IMR-90 (cell line): ENCODE results near the gene SF3A2.

Source experiments
- BHLHE40 ChIP-seq: fragments of 150-350 bp; IDR thresholded peaks from 2 replicates; pipeline ENCODE4 v1.6.1; 2016; ENCODE audit warnings: mild to moderate bottlenecking, low read depth, low read length
- CHD1 ChIP-seq: IDR thresholded peaks from 2 replicates; pipeline ENCODE4 v1.6.1; 2012; ENCODE audit warnings: low read depth, low read length, improper control_type of control experiment
- FOS ChIP-seq: fragments of 150-350 bp; IDR thresholded peaks from 2 replicates; pipeline ENCODE4 v1.6.1; 2016; ENCODE audit warnings: low read depth, low read length
- POLR2A ChIP-seq: IDR thresholded peaks from 2 replicates; pipeline ENCODE4 v1.6.1; 2012; ENCODE audit warnings: mild to moderate bottlenecking, low read depth, low read length
- RAD21 ChIP-seq: IDR thresholded peaks from 2 replicates; pipeline ENCODE4 v1.6.1; 2012; ENCODE audit warnings: low read length, improper control_type of control experiment
- USF2 ChIP-seq: fragments of 150-350 bp; IDR thresholded peaks from 2 replicates; pipeline ENCODE4 v1.6.1; 2017; ENCODE audit warnings: mild to moderate bottlenecking, antibody characterized with exemption, low read length, low read depth
- TF ChIP-seq, protein P1 (sequence below): conservative IDR thresholded peaks from 2 replicates; pipeline ENCODE4 v1.5.1; 2012; ENCODE audit warnings: mild to moderate bottlenecking, low read depth, low read length, improper control_type of control experiment

GRCh38 chr19:2252797-2253105 lies 16.1 kb downstream of the SF3A2 start:
- TF ChIP-seq, protein P1, sequence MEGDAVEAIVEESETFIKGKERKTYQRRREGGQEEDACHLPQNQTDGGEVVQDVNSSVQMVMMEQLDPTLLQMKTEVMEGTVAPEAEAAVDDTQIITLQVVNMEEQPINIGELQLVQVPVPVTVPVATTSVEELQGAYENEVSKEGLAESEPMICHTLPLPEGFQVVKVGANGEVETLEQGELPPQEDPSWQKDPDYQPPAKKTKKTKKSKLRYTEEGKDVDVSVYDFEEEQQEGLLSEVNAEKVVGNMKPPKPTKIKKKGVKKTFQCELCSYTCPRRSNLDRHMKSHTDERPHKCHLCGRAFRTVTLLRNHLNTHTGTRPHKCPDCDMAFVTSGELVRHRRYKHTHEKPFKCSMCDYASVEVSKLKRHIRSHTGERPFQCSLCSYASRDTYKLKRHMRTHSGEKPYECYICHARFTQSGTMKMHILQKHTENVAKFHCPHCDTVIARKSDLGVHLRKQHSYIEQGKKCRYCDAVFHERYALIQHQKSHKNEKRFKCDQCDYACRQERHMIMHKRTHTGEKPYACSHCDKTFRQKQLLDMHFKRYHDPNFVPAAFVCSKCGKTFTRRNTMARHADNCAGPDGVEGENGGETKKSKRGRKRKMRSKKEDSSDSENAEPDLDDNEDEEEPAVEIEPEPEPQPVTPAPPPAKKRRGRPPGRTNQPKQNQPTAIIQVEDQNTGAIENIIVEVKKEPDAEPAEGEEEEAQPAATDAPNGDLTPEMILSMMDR = no peak
- TF ChIP-seq CHD1 (no peak), POLR2A (no peak), BHLHE40 (no peak), RAD21 (no peak), FOS (no peak), USF2 (no peak)
